BLaER1 (cell line): ENCODE measurements around the gene ZNF74.
"Not testable (repeated sequence)": the region's sequence is repeated elsewhere in the genome, so short reads cannot be mapped to it uniquely, and the experiment has no call there.

ENCODE experiments used
- H3K27ac ChIP-seq: shearing (Covaris generic); formaldehyde crosslinking; 2 replicates; pipeline ENCODE4 v1.8.1; 2022
- H3K27me3 ChIP-seq: shearing (Covaris generic); formaldehyde crosslinking; 2 replicates; pipeline ENCODE4 v1.8.1; 2022
- H3K36me3 ChIP-seq: shearing (Covaris generic); formaldehyde crosslinking; 2 replicates; pipeline ENCODE4 v1.8.1; 2022
- H3K4me1 ChIP-seq: shearing (Covaris generic); formaldehyde crosslinking; 2 replicates; pipeline ENCODE4 v1.8.1; 2022
- H3K4me2 ChIP-seq: shearing (Covaris generic); formaldehyde crosslinking; 2 replicates; pipeline ENCODE4 v1.8.1; 2022
- H3K4me3 ChIP-seq: shearing (Covaris generic); formaldehyde crosslinking; 2 replicates; pipeline ENCODE4 v1.8.1; 2022
- H3K9ac ChIP-seq: shearing (Covaris generic); formaldehyde crosslinking; 2 replicates; pipeline ENCODE4 v1.8.1; 2022
- H3K9me3 ChIP-seq: shearing (Covaris generic); formaldehyde crosslinking; 2 replicates; pipeline ENCODE4 v1.8.1; 2022
- H4K20me1 ChIP-seq: shearing (Covaris generic); formaldehyde crosslinking; 2 replicates; pipeline ENCODE4 v1.8.1; 2022
- Cebpa-rat ChIP-seq: shearing (Covaris generic); IDR thresholded peaks from 2 replicates; pipeline ENCODE4 v1.8.1; 2022

Gene ZNF74

GRCh38 chr22:20364335-20365260, 29.4 kb upstream of the ZNF74 start:
- H3K27me3 ChIP-seq, H4K20me1 ChIP-seq, H3K27ac ChIP-seq, H3K9ac ChIP-seq, H3K4me3 ChIP-seq: not testable (repeated sequence)
- Histone ChIP-seq H3K4me1 (peaks cover 28% of the 10 kb centered on the region), H3K36me3 (peaks cover 14% of the 10 kb centered on the region; the same call in 1 of the 2 replicates), H3K9me3 (peaks cover 21% of the 10 kb centered on the region), H3K4me2 (peak overlapping the region; percentile 77)

- not testable (repeated sequence) for H3K4me3 ChIP-seq, H3K27me3 ChIP-seq, H3K27ac ChIP-seq, H3K4me2 ChIP-seq, H3K9me3 ChIP-seq, H4K20me1 ChIP-seq, H3K9ac ChIP-seq
- peaks cover 37% of the 10 kb centered on the region for H3K4me1 ChIP-seq
- peaks cover 14% of the 10 kb centered on the region; the same call in 1 of the 2 replicates for H3K36me3 ChIP-seq
Observed at GRCh38 chr22:20366841-20367240, 27.1 kb upstream of the ZNF74 start.

- H3K9me3 ChIP-seq, H4K20me1 ChIP-seq, H3K4me2 ChIP-seq, H3K27ac ChIP-seq, H3K4me3 ChIP-seq, H3K27me3 ChIP-seq, H3K9ac ChIP-seq: not testable (repeated sequence)
- Histone ChIP-seq H3K36me3 (peaks cover 14% of the 10 kb centered on the region; the same call in 1 of the 2 replicates), H3K4me1 (peaks cover 30% of the 10 kb centered on the region)
- TF ChIP-seq Cebpa-rat: 0 out of 2 replicates have a peak, but pooled peaks have one; percentile 11
Observed at GRCh38 chr22:20368875-20369274, 25.1 kb upstream of the ZNF74 start.

- H3K9ac ChIP-seq, H3K27ac ChIP-seq, H4K20me1 ChIP-seq, H3K9me3 ChIP-seq, H3K4me3 ChIP-seq, H3K27me3 ChIP-seq: not testable (repeated sequence)
- Histone ChIP-seq H3K36me3 (peaks cover 14% of the 10 kb centered on the region; the same call in 1 of the 2 replicates), H3K4me2 (peak overlapping the region; percentile 59), H3K4me1 (peaks cover 26% of the 10 kb centered on the region)
Observed at GRCh38 chr22:20371687-20372086, 22.3 kb upstream of the ZNF74 start.

GRCh38 chr22:20372406-20372854, 21.5 kb upstream of the ZNF74 start:
- H3K27me3 ChIP-seq, H3K9me3 ChIP-seq, H4K20me1 ChIP-seq, H3K4me3 ChIP-seq: not testable (repeated sequence)
- peak overlapping the region; percentile 75 for H3K4me2 ChIP-seq
- H3K36me3 ChIP-seq: peaks cover 14% of the 10 kb centered on the region; the same call in 1 of the 2 replicates
- H3K9ac ChIP-seq: peak overlapping the region; percentile 65; the same call in 1 of the 2 replicates
- peaks cover 27% of the 10 kb centered on the region for H3K4me1 ChIP-seq
- H3K27ac ChIP-seq: peak overlapping the region; percentile 83

- not testable (repeated sequence) for H3K36me3 ChIP-seq, H3K27me3 ChIP-seq, H3K9ac ChIP-seq, H4K20me1 ChIP-seq, H3K9me3 ChIP-seq, H3K4me3 ChIP-seq
- Histone ChIP-seq H3K4me2 (peak overlapping the region; percentile 65), H3K27ac (peak overlapping the region; percentile 54), H3K4me1 (peaks cover 35% of the 10 kb centered on the region)
Observed at GRCh38 chr22:20373195-20373706, 20.7 kb upstream of the ZNF74 start.

- H3K9me3 ChIP-seq, H3K36me3 ChIP-seq, H3K9ac ChIP-seq, H3K4me3 ChIP-seq, H4K20me1 ChIP-seq, H3K27me3 ChIP-seq, H3K27ac ChIP-seq: not testable (repeated sequence)
- peaks cover 37% of the 10 kb centered on the region for H3K4me1 ChIP-seq
- H3K4me2 ChIP-seq: peak overlapping the region; percentile 65; the same call in 1 of the 2 replicates
Observed at GRCh38 chr22:20374130-20374529, 19.8 kb upstream of the ZNF74 start.

- not testable (repeated sequence) for H3K9me3 ChIP-seq
Observed at GRCh38 chr22:20376281-20376680, 17.7 kb upstream of the ZNF74 start.

GRCh38 chr22:20376983-20377382, 17.0 kb upstream of the ZNF74 start:
- not testable (repeated sequence) for H3K9ac ChIP-seq, H3K4me3 ChIP-seq, H3K9me3 ChIP-seq, H3K4me2 ChIP-seq, H4K20me1 ChIP-seq, H3K36me3 ChIP-seq, H3K27me3 ChIP-seq, H3K27ac ChIP-seq
- H3K4me1 ChIP-seq: peaks cover 28% of the 10 kb centered on the region

More at GRCh38 chr22:20376281-20376680, 17.7 kb upstream of the ZNF74 start:
- H3K4me3 ChIP-seq, H3K27ac ChIP-seq, H3K36me3 ChIP-seq, H3K27me3 ChIP-seq, H3K9ac ChIP-seq, H4K20me1 ChIP-seq: not testable (repeated sequence)
- peak overlapping the region; percentile 22; the same call in 1 of the 2 replicates for H3K4me2 ChIP-seq
- peaks cover 28% of the 10 kb centered on the region for H3K4me1 ChIP-seq

GRCh38 chr22:20378110-20378509, 15.8 kb upstream of the ZNF74 start:
- H3K9ac ChIP-seq: no peak overlapping the region
- H3K36me3 ChIP-seq: no peaks in the 10 kb centered on the region
- TF ChIP-seq Cebpa-rat: no peak
- H3K4me3 ChIP-seq: no peak overlapping the region
- H3K27ac ChIP-seq: no peak overlapping the region
- H3K4me1 ChIP-seq: peaks cover 28% of the 10 kb centered on the region
- peak overlapping the region; percentile 48 for H3K4me2 ChIP-seq
- no peaks in the 10 kb centered on the region for H3K27me3 ChIP-seq
- H4K20me1 ChIP-seq: no peaks in the 10 kb centered on the region
- no peaks in the 10 kb centered on the region for H3K9me3 ChIP-seq

GRCh38 chr22:20378684-20379083, 15.3 kb upstream of the ZNF74 start:
- H4K20me1 ChIP-seq, H3K27ac ChIP-seq, H3K9ac ChIP-seq, H3K27me3 ChIP-seq, H3K36me3 ChIP-seq, H3K4me3 ChIP-seq, H3K4me2 ChIP-seq, H3K9me3 ChIP-seq: not testable (repeated sequence)
- peaks cover 23% of the 10 kb centered on the region for H3K4me1 ChIP-seq
